Ammon's horn (tissue), 1 donor: ENCODE results near the gene APP.

ENCODE experiments used
- DNase-seq: peaks from one replicate; pipeline ENCODE4 v3.0.0-alpha.2; 2016; ENCODE audit warnings: low spot score

The APP gene

DNA sequence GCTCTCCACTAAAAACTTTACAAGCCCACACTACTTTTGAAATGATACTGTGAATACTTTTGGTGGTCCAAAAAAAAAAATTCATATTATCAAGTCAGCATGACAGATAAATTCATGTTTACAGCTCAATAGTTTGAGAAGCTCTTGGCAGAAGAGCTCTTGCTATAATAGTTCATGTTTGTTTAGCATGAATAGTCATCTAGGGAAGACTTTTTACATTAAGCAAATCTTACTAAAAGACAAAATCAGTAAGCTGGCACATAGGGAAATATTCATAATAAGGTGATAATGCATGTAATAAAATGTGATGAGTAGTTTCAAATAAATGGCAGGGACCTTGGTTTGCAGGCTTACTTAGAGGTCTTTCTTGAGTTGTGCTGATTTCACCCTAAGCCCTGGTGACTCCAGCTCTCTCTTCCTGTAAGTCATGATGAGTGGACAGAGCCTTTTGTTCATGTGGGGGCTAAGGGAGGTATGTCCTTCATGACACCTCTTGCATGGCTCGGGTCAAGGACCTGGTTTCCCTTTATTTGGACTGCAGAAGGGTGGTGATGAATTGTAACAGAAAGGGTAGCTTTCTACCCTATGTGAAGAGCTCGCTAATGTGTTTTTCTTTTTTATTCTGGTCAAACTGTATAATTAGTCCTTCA lies 269.1 kb downstream of the APP start:
- no peak for DNase-seq

GRCh38 chr21:25898671-25899070 lies 271.9 kb downstream of the APP start:
- DNase-seq, result no peak

DNA sequence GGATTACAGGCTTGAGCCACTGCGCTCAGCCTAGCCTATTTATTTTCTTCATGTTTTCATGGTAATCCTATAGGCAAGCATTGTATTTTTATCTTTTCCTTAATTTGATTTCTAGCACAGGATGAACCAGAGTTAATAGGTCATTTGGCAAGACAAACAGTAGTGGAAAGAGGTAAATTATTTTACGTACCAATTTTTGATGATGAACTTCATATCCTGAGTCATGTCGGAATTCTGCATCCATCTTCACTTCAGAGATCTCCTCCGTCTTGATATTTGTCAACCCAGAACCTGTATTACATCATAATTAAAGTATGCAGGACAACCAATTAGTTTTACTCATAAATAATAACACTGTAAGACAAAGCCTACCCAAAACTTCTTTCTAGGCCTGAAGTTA lies 273.2 kb downstream of the APP start:
- no peak for DNase-seq

DNA sequence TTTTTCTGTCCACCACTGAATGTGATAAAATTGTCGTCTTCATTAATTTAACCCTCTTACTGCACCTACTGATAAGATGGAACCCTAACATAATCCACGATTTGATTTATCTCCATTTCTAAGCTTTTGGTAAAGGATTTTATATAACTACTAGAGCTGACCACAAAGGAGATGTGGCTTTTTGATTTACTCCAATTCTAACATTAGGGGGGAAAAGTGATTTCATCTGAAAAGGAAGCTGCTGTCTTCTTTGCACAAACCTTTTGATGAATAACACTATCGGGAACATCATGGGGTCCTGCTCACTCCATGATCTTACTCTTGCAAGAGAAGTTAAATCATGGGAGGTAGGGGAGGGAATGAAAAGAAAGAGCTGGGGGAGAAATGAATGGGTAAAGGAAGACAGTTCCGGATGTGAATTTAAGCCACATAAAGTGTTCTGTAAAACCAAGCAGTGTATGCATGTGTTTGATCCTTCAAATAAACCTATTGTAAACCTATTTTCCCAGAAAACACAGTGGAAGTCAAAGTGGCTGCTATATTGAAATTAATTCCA lies 274.0 kb downstream of the APP start:
- DNase-seq, result no peak

- peak; percentile 72 for DNase-seq
These were observed 274.9 kb downstream of the APP start for GRCh38 chr21:25895565-25896205.

DNA sequence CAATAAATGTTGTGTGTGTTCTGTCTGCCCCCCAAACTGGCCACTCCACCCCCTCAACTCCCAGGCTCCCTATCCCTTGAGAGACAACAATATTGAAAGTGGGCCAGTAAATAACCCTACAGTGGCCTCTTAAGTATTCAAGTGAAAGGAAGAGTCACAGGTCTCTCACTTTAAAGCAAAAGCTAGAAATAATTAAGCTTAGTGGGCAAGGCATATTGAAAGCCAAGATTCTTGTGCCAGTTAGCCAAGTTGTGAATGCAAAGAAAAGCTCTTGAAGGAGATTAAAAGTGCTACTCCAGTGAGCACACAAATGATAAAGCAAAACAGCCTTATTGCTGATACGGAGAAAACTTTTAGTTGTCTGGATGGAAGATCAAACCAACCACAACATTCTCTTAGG lies 277.4 kb downstream of the APP start:
- DNase-seq, result no peak

- DNase-seq, result no peak
These were observed 279.0 kb downstream of the APP start for GRCh38 chr21:25891596-25891995.

DNA sequence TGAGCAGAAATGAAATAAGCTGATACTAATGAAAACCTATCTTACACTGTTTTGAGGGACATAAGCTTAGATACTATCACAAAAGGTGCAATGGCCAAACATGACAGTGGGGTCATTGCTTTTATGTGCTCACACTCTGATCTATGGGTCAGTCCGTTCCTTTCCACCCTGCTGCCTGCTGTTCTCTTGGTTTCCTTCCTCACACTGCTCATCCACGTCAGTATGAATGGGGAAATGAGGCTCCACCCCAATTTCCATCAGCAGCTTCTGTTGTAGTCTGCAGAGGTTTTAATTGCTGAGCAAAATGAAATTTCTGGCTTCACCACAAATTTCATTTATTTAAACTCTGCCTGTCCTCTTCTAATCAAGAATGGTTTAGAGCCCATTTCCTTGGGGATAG lies 280.6 kb downstream of the APP start:
- no peak for DNase-seq

DNA sequence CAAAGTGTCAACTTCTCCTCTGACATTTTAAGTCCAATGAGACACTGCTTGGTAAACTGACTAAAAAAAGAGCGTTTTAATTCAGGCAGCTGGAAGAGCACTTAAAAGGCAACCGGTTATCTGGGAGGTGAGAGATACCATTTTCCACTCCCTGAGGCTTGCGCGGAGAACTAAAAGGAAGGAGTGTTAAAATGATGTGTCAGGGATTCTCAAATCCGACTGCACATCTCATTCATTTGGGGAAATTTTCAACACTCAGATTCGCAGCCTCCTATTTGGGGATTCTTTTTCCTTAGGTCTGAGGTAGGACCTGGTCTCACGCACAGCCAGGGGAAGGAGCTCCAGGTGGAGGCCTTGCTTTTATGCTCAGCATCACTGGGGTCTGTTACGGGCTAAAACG lies 281.9 kb downstream of the APP start:
- no peak for DNase-seq

- no peak for DNase-seq
These were observed 282.8 kb downstream of the APP start for GRCh38 chr21:25887646-25888306.

- DNase-seq, result no peak
These were observed 283.4 kb downstream of the APP start for GRCh38 chr21:25887166-25887565.

GRCh38 chr21:25885880-25886279 lies 284.7 kb downstream of the APP start:
- DNase-seq, result no peak

GRCh38 chr21:25885405-25885804 lies 285.2 kb downstream of the APP start:
- no peak for DNase-seq

DNA sequence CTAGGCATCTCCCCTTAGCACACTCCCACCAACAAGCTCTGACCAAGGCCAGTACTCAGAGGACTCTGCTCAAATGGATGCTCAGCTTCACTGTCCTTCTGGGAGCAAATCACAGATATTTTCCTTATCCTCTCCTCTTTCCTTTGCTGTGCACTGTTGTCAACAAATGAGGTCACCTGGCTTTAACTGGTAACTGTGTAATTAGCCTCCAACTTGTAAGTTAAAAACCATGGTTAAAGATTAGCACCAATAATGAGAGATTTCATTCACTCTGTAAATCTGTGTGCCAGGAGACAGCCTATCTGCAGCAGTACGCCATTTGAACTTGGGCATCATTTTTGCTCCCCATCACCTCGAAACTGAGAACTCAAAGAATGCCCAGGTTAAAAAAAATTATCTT lies 286.3 kb downstream of the APP start:
- DNase-seq, result no peak

- DNase-seq, result peak; percentile 83
These were observed 288.8 kb downstream of the APP start for GRCh38 chr21:25881524-25882376.

GRCh38 chr21:25879203-25879602 lies 291.4 kb downstream of the APP start:
- no peak for DNase-seq

DNA sequence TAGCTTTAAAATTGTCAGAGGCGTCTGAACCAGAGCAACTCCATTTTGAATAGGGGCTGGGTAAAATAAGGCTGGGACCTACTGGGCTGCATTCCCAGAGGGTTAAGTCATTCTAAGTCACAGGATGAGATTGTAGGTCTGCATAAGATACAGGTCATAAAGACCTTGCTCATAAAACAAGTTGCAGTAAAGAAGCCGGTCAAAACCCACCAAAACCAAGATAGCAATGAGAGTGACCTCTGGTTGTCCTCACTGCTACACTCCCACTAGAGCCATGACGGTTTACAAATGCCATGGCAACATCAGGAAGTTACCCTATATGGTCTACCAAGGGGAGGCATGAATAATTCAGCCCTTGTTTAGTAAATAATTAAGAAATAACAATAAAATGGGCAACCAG lies 292.2 kb downstream of the APP start:
- no peak for DNase-seq

GRCh38 chr21:25872271-25872670 lies 298.3 kb downstream of the APP start:
- DNase-seq, result no peak

GRCh38 chr21:25871566-25871965 lies 299.0 kb downstream of the APP start:
- DNase-seq, result no peak

- peak; percentile 75 for DNase-seq
These were observed 300.5 kb downstream of the APP start for GRCh38 chr21:25870084-25870483.

DNA sequence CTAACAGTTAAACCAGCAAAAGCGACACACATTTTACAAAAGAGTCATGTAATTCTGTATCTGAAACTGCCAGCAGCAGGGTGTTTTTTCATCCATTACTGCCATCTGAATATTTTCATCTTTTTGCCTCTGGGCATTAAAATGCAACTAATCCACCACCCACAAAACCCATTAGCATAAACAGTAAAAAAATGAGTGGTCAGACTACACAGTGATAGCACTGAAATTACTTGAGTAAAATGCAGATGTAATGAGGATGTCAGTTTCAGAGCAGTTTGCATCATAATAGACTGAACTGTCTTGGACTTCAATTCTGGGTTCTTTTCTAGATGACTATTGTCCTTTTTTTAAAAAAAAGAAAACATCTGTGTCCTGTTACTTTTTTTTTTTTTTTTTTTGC lies 303.5 kb downstream of the APP start:
- DNase-seq, result no peak

DNA sequence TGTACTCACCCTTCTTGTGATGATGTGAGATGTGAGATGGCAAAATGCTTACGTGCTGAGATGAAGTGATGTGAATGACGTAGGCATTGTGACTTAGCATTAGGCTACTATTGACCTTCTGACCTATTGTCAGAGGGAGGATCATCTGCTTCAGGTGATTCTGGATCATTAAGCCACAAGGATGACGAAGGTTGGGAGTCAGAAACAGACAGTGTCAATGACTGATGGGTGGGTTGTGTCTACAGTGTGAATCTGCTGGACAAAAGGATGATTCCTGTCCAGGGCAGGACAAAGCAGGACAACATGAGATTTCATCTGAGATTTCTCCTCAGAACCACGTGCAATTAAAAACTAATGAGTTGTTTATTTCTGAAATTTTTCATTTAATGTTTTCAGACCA lies 306.8 kb downstream of the APP start:
- no peak for DNase-seq
